ENCODE results near the gene LRRC37A. TPM values are rescaled to one million over a fixed set of nuclear protein-coding genes. Genes with fewer than 3 reads are reported as not detected.

LRRC37A gene
- total and polyA plus RNA-seq, 9 of the 15 experiments (the other 6 are each of a cell fraction or from before 2014, with no cell fraction given), result 0.14 to 3.1 (median 1.8) TPM

DNA sequence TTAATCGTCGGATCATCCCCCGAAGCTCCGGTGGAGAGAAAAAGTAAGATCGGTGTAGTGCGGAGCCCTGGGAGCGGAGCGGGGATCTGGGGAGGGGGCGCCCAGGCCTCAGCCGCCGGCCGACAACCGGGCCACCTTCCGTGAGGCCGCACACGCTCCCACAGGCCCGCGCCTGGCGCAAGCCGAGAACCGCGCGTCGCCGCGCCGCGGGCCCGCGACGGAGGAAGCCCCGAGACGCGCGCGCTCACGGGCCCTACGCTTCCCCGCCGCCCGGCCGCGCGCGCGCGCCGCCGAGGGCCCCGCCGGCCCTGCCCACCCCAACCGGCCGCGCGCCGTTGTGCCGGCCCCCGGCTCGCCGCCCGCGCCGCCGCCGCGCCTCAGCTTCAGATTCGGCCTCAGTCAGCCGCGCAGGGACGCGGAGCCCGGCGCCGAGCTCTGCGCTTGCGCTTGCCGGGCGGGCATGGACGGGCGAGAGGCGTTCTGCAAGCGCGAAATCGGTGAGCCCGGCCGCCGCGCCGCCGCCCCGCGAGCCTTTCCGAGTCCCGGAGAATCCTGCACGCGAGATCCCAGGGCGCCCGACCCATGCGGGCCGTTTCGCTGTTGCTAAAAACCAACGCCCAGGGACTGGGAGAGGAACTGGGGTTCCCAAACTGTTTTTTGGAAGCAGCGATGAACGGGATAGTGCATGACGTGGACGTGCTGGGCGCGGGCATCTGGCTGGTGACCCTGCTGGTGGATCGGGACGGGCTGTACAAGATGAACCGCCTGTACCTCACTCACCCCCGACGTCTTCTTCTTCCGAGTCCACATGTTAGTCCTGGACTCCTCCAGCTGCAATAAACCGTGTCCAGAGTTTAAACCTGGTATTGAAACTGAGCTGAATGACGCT lies 28.0 kb upstream of the LRRC37A start (continued):
- TF ChIP-seq STAG1 (CRISPR knock-in tag; IDR thresholded peaks at IDR 0.05; ENCODE audit: borderline replicate concordance), result 0 out of 2 replicates have a peak, but pooled peaks have one; percentile 5
- TF ChIP-seq, protein P1, sequence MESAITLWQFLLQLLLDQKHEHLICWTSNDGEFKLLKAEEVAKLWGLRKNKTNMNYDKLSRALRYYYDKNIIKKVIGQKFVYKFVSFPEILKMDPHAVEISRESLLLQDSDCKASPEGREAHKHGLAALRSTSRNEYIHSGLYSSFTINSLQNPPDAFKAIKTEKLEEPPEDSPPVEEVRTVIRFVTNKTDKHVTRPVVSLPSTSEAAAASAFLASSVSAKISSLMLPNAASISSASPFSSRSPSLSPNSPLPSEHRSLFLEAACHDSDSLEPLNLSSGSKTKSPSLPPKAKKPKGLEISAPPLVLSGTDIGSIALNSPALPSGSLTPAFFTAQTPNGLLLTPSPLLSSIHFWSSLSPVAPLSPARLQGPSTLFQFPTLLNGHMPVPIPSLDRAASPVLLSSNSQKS (CRISPR knock-in tag; IDR thresholded peaks at IDR 0.05), result no peak
- no peak for TF ChIP-seq GABPB2 (CRISPR knock-in tag; conservative IDR thresholded peaks at IDR 0.05)
- peak; percentile 63 for TF ChIP-seq EP400 (IDR thresholded peaks at IDR 0.05)
- TF ChIP-seq TGIF2 (CRISPR knock-in tag; IDR thresholded peaks at IDR 0.05), result no peak
- peak; percentile 80; the same call in 1 of the 2 replicates for TF ChIP-seq ZNF76 (CRISPR knock-in tag; IDR thresholded peaks at IDR 0.05; ENCODE audit: borderline replicate concordance)
- no peak for TF ChIP-seq LEF1 (IDR thresholded peaks at IDR 0.05)
- TF ChIP-seq SLC30A9 (CRISPR knock-in tag; IDR thresholded peaks at IDR 0.05), result no peak
- no peak for TF ChIP-seq HNRNPUL1 (IDR thresholded peaks at IDR 0.05; ENCODE audit: low read length)
- no peak for TF ChIP-seq EP300 (IDR thresholded peaks at IDR 0.05; ENCODE audit: low read length)
- 0 out of 2 replicates have a peak, but pooled peaks have one; percentile 18 for TF ChIP-seq ZNF165 (CRISPR knock-in tag; IDR thresholded peaks at IDR 0.05; ENCODE audit: borderline replicate concordance)
- peak; percentile 31; the same call in 1 of the 2 replicates for TF ChIP-seq SMARCE1 (IDR thresholded peaks at IDR 0.05)
- TF ChIP-seq, protein P2, sequence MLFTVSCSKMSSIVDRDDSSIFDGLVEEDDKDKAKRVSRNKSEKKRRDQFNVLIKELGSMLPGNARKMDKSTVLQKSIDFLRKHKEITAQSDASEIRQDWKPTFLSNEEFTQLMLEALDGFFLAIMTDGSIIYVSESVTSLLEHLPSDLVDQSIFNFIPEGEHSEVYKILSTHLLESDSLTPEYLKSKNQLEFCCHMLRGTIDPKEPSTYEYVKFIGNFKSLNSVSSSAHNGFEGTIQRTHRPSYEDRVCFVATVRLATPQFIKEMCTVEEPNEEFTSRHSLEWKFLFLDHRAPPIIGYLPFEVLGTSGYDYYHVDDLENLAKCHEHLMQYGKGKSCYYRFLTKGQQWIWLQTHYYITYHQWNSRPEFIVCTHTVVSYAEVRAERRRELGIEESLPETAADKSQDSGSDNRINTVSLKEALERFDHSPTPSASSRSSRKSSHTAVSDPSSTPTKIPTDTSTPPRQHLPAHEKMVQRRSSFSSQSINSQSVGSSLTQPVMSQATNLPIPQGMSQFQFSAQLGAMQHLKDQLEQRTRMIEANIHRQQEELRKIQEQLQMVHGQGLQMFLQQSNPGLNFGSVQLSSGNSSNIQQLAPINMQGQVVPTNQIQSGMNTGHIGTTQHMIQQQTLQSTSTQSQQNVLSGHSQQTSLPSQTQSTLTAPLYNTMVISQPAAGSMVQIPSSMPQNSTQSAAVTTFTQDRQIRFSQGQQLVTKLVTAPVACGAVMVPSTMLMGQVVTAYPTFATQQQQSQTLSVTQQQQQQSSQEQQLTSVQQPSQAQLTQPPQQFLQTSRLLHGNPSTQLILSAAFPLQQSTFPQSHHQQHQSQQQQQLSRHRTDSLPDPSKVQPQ (CRISPR knock-in tag; IDR thresholded peaks at IDR 0.05; ENCODE audit: borderline replicate concordance), result no peak
- no peak for TF ChIP-seq HNRNPL (IDR thresholded peaks at IDR 0.05; ENCODE audit: low read depth, low read length)
- no peak for TF ChIP-seq IFI16 (CRISPR knock-in tag; IDR thresholded peaks at IDR 0.05)
- TF ChIP-seq, protein P3, sequence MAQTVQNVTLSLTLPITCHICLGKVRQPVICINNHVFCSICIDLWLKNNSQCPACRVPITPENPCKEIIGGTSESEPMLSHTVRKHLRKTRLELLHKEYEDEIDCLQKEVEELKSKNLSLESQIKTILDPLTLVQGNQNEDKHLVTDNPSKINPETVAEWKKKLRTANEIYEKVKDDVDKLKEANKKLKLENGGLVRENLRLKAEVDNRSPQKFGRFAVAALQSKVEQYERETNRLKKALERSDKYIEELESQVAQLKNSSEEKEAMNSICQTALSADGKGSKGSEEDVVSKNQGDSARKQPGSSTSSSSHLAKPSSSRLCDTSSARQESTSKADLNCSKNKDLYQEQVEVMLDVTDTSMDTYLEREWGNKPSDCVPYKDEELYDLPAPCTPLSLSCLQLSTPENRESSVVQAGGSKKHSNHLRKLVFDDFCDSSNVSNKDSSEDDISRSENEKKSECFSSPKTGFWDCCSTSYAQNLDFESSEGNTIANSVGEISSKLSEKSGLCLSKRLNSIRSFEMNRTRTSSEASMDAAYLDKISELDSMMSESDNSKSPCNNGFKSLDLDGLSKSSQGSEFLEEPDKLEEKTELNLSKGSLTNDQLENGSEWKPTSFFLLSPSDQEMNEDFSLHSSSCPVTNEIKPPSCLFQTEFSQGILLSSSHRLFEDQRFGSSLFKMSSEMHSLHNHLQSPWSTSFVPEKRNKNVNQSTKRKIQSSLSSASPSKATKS (CRISPR knock-in tag; IDR thresholded peaks at IDR 0.05), result no peak
- peak; percentile 17; the same call in 1 of the 2 replicates for TF ChIP-seq BRD4 (IDR thresholded peaks at IDR 0.05)
- TF ChIP-seq JUN (IDR thresholded peaks at IDR 0.05; ENCODE audit: borderline replicate concordance, low read depth, low read length), result 0 out of 2 replicates have a peak, but pooled peaks have one; percentile 4
- no peak for TF ChIP-seq JUN (CRISPR knock-in tag; IDR thresholded peaks at IDR 0.05; ENCODE audit: borderline replicate concordance)
- no peak for TF ChIP-seq RCOR1 (IDR thresholded peaks at IDR 0.05; ENCODE audit: borderline replicate concordance in 1 of 2, low read depth in 2 of 2, low read length in 2 of 2)
- TF ChIP-seq, protein P4, sequence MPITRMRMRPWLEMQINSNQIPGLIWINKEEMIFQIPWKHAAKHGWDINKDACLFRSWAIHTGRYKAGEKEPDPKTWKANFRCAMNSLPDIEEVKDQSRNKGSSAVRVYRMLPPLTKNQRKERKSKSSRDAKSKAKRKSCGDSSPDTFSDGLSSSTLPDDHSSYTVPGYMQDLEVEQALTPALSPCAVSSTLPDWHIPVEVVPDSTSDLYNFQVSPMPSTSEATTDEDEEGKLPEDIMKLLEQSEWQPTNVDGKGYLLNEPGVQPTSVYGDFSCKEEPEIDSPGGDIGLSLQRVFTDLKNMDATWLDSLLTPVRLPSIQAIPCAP (CRISPR knock-in tag; IDR thresholded peaks at IDR 0.05; ENCODE audit: borderline replicate concordance), result no peak
- TF ChIP-seq ZNF212 (CRISPR knock-in tag; IDR thresholded peaks at IDR 0.05), result peak; percentile 89; the same call in 1 of the 2 replicates

All from K562 (cell line).